Measurements from ENCODE around the gene LRRC4C.

Gene LRRC4C

GRCh38 chr11:41333357-41333756 lies 126.1 kb downstream of the LRRC4C start:
- DNase-seq: no peak

GRCh38 chr11:41328324-41328723 lies 131.1 kb downstream of the LRRC4C start:
- no peak for DNase-seq

GRCh38 chr11:41323446-41323845 lies 136.0 kb downstream of the LRRC4C start:
- no peak for DNase-seq

GRCh38 chr11:41320653-41321052 lies 138.8 kb downstream of the LRRC4C start:
- no peak for DNase-seq

- no peak for DNase-seq
Observed at GRCh38 chr11:41320238-41320637, 139.2 kb downstream of the LRRC4C start.

GRCh38 chr11:41319434-41319833 lies 140.0 kb downstream of the LRRC4C start:
- no peak for DNase-seq

- no peak for DNase-seq
Observed at GRCh38 chr11:41316751-41317150, 142.7 kb downstream of the LRRC4C start.

- no peak for DNase-seq
Observed at GRCh38 chr11:41313226-41313625, 146.2 kb downstream of the LRRC4C start.

GRCh38 chr11:41309716-41310115 lies 149.7 kb downstream of the LRRC4C start:
- no peak for DNase-seq

GRCh38 chr11:41309111-41309522 lies 150.3 kb downstream of the LRRC4C start:
- DNase-seq: no peak

- no peak for DNase-seq
Observed at GRCh38 chr11:41308286-41308685, 151.2 kb downstream of the LRRC4C start.

GRCh38 chr11:41307296-41308080 lies 152.0 kb downstream of the LRRC4C start:
- DNase-seq: peak in 3 of 56 donors; percentile 6 to 21 (median 12)

GRCh38 chr11:41306431-41306830 lies 153.0 kb downstream of the LRRC4C start:
- DNase-seq: no peak

GRCh38 chr11:41301023-41301422 lies 158.4 kb downstream of the LRRC4C start:
- DNase-seq: no peak

- DNase-seq: no peak
Observed at GRCh38 chr11:41289408-41289807, 170.0 kb downstream of the LRRC4C start.

GRCh38 chr11:41286751-41287150 lies 172.7 kb downstream of the LRRC4C start:
- no peak for DNase-seq

- DNase-seq: no peak
Observed at GRCh38 chr11:41284354-41284753, 175.1 kb downstream of the LRRC4C start.

- DNase-seq: no peak
Observed at GRCh38 chr11:41283191-41283930, 176.1 kb downstream of the LRRC4C start.

- no peak for DNase-seq
Observed at GRCh38 chr11:41282395-41282794, 177.1 kb downstream of the LRRC4C start.

GRCh38 chr11:41281131-41281742 lies 178.2 kb downstream of the LRRC4C start:
- DNase-seq: peak in 1 of 56 donors; percentile 11

GRCh38 chr11:41274831-41275230 lies 184.6 kb downstream of the LRRC4C start:
- no peak for DNase-seq

GRCh38 chr11:41273908-41274307 lies 185.5 kb downstream of the LRRC4C start:
- no peak for DNase-seq
